Thoracic aorta (tissue), 2 donors: ENCODE data around the gene SELENOV. TPM values are rescaled to one million over a fixed set of nuclear protein-coding genes. Genes with fewer than 3 reads are reported as not detected.
A peak's percentile ranks its signal among the peaks of the same experiment; 100 is the strongest.

Experiments
- ATAC-seq: fragments of 150-250 bp; one replicate; pipeline ENCODE4 v1.8.0; 2017; ENCODE audit warnings: low read depth; ENCODE audit not compliant: insufficient number of reproducible peaks, low FRiP score
- DNase-seq: peaks from one replicate; pipeline ENCODE4 v3.0.0-alpha.2; 2020; ENCODE audit warnings: low spot score
- H3K27ac ChIP-seq, 2 donors: fragments of 200-600 bp; sonication (generic); 1 replicate in 1 of 2; 2 replicates in 1 of 2; pipeline ENCODE4 v1.5.1; 2016; ENCODE audit warnings: mild to moderate bottlenecking in 2 of 2, moderate library complexity in 2 of 2
- H3K27me3 ChIP-seq: fragments of 200-600 bp; sonication (generic); replicated peaks from 2 replicates; pipeline ENCODE4 v1.6.0; 2016; ENCODE audit warnings: mild to moderate bottlenecking; ENCODE audit not compliant: insufficient read depth
- H3K36me3 ChIP-seq: fragments of 200-600 bp; sonication (generic); one replicate; pipeline ENCODE4 v1.5.1; 2016
- H3K4me1 ChIP-seq, 2 donors: fragments of 200-600 bp; sonication (generic); 1 replicate in 1 of 2; 2 replicates in 1 of 2; pipeline versions ENCODE4 v1.5.1 to v1.6.0; 2016; ENCODE audit warnings: low read depth in 2 of 2, mild to moderate bottlenecking in 1 of 2; ENCODE audit not compliant: control insufficient read depth in 1 of 2
- H3K4me3 ChIP-seq: fragments of 200-600 bp; sonication (generic); 2 replicates; pipeline ENCODE4 v1.5.1; 2016; ENCODE audit warnings: mild to moderate bottlenecking
- H3K9me3 ChIP-seq: fragments of 200-600 bp; sonication (generic); 2 replicates; pipeline ENCODE4 v1.5.1; 2016
- total RNA-seq, 2 donors: library from RNA; depleted of rRNA; stranded (reverse); fragments of >200 nt; gene quantifications; one replicate each; pipeline versions ENCODE4 v1.1.0 to v1.2.3, GENCODE V29; 2016
- TF ChIP-seq, protein P1 (sequence below): fragments of 200-600 bp; sonication (generic); IDR thresholded peaks from one replicate; pipeline ENCODE4 v1.5.1; 2019; ENCODE audit warnings: antibody characterized with exemption

The SELENOV gene
- total RNA-seq, 2 donors from 2014 or later: not detected

DNA sequence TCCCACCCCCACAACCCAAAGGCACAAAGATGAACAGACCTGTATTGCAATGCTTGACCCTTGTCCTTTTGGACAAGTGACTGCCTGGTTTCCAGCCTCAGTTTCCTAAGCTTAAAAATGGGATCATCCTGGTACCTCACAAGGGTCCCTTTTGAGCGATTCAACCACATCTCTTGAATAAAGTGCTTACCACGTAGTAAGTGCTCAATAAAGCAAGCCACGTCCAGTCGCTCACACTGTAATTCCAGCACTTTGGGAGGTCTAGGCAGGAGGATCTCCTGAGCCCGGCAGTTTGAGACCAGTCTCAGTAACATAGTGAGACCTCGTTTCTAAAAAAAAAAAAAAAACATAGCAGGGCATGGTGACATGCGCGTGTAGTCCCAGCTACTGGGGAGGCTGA lies 15.0 kb upstream of the SELENOV start:
- peaks cover 9 to 11% of the 10 kb centered on the region in 2 donors for H3K4me1 ChIP-seq
- ATAC-seq: no peak
- H3K36me3 ChIP-seq: no peaks in the 10 kb centered on the region
- H3K27me3 ChIP-seq: peaks cover 4% of the 10 kb centered on the region
- no peak overlapping the region for H3K4me3 ChIP-seq
- no peaks in the 10 kb centered on the region for H3K9me3 ChIP-seq
- DNase-seq: no peak
- H3K27ac ChIP-seq: no peak overlapping the region
- TF ChIP-seq, protein P1, sequence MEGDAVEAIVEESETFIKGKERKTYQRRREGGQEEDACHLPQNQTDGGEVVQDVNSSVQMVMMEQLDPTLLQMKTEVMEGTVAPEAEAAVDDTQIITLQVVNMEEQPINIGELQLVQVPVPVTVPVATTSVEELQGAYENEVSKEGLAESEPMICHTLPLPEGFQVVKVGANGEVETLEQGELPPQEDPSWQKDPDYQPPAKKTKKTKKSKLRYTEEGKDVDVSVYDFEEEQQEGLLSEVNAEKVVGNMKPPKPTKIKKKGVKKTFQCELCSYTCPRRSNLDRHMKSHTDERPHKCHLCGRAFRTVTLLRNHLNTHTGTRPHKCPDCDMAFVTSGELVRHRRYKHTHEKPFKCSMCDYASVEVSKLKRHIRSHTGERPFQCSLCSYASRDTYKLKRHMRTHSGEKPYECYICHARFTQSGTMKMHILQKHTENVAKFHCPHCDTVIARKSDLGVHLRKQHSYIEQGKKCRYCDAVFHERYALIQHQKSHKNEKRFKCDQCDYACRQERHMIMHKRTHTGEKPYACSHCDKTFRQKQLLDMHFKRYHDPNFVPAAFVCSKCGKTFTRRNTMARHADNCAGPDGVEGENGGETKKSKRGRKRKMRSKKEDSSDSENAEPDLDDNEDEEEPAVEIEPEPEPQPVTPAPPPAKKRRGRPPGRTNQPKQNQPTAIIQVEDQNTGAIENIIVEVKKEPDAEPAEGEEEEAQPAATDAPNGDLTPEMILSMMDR: no peak

DNA sequence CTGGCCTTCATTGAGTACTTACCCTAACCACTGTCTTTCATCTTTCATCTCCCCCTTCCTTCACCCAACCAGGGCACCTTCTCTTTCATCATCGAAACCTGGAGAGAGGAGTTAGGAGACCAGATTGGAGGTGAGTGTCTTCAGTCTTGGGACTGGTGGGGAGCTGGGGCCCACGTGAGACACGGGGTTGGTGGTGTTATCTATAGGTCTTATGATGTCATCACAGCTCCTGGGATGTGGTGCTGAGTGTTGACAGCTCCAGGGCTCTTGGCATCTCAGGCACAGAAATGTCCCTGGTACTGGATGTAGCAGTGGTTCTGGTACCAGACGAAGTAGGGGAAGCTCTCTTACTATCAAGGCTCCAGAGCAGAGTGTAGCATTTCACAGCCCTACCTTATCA lies 14.4 kb upstream of the SELENOV start:
- H3K36me3 ChIP-seq: no peaks in the 10 kb centered on the region
- peaks cover 4% of the 10 kb centered on the region for H3K27me3 ChIP-seq
- no peak for DNase-seq
- H3K4me1 ChIP-seq: peaks cover 9 to 11% of the 10 kb centered on the region in 2 donors
- H3K27ac ChIP-seq: no peak overlapping the region
- no peak for ATAC-seq
- H3K9me3 ChIP-seq: no peaks in the 10 kb centered on the region
- H3K4me3 ChIP-seq: no peak overlapping the region
- TF ChIP-seq, protein P1: no peak

DNA sequence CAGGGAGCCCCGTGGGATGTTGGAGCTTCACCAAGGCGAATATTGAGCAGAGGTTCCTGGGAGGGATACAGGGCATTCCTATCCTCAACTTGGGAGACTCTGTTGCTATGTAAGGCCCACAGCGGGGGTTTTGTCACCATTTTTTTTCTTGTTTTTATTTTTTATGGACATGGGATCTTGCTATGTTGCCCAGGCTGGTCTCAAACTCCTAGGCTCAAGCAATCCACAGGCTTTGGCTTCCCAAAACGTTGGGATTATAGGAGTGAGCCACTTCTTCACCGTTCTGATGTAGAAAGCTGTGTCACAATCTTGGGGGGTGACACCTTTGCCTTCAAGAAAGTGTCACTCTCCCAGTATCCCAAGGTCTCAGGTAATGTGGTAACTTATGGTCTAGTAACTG lies 13.6 kb upstream of the SELENOV start:
- ATAC-seq: no peak
- TF ChIP-seq, protein P1: no peak
- Histone ChIP-seq H3K27ac (no peak overlapping the region), H3K27me3 (peaks cover 2% of the 10 kb centered on the region), H3K4me1 (peaks cover 9 to 11% of the 10 kb centered on the region in 2 donors), H3K9me3 (no peaks in the 10 kb centered on the region), H3K4me3 (no peak overlapping the region), H3K36me3 (no peaks in the 10 kb centered on the region)
- no peak for DNase-seq

DNA sequence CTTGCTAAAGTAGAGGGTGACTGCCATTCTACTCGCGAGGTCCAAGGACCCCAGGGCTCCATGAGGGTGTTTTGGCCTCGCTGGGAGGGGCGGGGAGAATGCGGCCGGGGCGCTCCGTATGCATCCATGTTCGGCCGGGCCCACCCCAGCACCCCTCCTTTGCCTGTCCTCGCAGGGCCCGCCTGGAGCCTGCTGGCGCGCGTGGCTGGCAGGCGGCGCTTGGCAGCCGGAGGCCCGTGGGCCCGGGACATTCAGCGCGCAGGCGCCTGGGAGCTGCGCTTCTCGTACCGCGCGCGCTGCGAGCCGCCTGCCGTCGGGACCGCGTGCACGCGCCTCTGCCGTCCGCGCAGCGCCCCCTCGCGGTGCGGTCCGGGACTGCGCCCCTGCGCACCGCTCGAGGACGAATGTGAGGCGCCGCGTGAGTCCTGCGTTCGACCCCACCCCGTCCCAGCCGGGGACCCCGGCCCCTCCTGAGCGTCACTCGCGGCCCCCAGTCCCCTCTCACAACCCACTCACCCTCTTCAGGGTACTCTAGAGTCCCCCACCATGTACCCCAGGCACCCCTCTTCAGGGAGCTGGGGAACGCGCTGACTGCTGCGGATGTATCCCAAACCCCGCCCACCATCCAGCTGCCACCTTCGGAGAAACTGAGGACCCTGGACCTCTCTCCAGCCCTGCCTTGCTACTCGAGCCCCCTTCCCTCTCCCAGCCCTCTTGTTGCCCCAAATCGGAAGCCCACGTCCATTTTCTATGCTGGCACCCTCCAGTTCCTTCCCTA lies 12.1 kb upstream of the SELENOV start:
- Histone ChIP-seq H3K9me3 (no peaks in the 10 kb centered on the region), H3K36me3 (no peaks in the 10 kb centered on the region), H3K27me3 (peaks cover 7% of the 10 kb centered on the region), H3K4me1 (peaks cover 7 to 19% of the 10 kb centered on the region in 2 donors), H3K4me3 (no peak overlapping the region), H3K27ac (no peak overlapping the region)
- DNase-seq (no peak), ATAC-seq (no peak)
- TF ChIP-seq, protein P1: peak; percentile 67

DNA sequence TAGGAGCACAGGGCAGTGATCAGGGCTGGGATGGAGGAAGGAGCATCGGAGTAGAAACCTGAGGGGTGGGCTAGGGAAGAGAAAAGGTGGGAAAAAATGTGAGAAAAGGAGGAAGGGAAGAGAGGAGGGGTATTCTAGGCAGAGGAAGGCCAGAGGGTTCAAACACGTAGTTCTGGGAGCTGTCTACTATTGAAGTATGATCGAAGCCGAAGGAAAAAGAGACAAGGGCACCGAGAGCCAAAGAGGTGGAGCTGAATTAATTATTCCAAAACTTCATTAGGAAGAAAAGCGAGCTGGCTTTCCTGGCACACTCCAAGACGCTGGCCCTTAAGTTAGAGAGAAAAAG lies 8.4 kb upstream of the SELENOV start:
- Histone ChIP-seq H3K4me1 (peaks cover 0 to 12% of the 10 kb centered on the region in 2 donors), H3K27me3 (peaks cover 7% of the 10 kb centered on the region), H3K36me3 (no peaks in the 10 kb centered on the region), H3K9me3 (no peaks in the 10 kb centered on the region), H3K4me3 (peak overlapping the region; percentile 63), H3K27ac (no peak overlapping the region)
- TF ChIP-seq, protein P1: no peak
- no peak for ATAC-seq
- DNase-seq: no peak
